HG02678 (cell line): Measurements from ENCODE around the gene LHPP.
A peak's percentile ranks its signal among the peaks of the same experiment; 100 is the strongest.
"Not testable (repeated sequence)": the region's sequence is repeated elsewhere in the genome, so short reads cannot be mapped to it uniquely, and the experiment has no call there.

Experiments
- ATAC-seq: cut with Tn5 transposase; IDR thresholded peaks from one replicate; pipeline ENCODE4 v1.9.1; 2021; ENCODE audit warnings: mild to moderate bottlenecking, moderate library complexity; ENCODE audit not compliant: unreplicated experiment

Gene LHPP

DNA sequence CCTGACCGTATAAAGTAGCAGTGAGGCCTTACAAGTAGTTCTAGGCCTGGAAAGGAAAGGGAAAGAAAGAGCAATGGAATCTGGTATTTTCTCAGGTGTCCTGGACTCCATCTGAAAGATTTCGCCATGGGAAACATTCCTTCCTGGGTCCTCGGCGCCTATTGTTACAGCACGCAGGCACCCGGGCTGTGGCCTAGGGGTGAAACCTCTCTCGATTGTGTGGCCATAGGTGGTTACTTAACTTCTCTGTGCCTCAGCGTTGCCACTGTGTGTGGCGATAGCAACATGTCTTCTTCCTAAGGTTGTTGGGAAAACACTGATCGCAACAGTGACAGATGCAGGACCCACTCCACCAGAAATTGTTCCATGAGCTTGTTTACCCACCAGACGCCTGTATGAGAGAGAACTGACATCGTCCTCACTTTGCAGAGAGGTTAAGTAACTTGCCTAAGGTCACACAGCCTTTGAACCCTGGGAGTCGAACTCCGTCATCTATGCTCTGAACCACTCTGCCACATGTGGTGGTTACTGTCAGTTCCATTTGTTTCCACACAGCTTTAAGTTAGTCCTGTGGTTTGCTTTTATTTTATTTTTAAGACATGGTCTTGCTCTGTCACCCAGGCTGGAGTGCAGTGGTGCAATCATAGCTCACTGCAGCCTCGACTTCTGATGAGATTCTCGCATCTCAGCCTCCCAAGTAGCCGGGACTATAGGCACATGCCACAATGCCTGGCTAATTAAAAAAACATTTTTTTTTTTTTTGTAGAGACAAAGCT lies 73.4 kb downstream of the LHPP start:
- no peak for ATAC-seq

DNA sequence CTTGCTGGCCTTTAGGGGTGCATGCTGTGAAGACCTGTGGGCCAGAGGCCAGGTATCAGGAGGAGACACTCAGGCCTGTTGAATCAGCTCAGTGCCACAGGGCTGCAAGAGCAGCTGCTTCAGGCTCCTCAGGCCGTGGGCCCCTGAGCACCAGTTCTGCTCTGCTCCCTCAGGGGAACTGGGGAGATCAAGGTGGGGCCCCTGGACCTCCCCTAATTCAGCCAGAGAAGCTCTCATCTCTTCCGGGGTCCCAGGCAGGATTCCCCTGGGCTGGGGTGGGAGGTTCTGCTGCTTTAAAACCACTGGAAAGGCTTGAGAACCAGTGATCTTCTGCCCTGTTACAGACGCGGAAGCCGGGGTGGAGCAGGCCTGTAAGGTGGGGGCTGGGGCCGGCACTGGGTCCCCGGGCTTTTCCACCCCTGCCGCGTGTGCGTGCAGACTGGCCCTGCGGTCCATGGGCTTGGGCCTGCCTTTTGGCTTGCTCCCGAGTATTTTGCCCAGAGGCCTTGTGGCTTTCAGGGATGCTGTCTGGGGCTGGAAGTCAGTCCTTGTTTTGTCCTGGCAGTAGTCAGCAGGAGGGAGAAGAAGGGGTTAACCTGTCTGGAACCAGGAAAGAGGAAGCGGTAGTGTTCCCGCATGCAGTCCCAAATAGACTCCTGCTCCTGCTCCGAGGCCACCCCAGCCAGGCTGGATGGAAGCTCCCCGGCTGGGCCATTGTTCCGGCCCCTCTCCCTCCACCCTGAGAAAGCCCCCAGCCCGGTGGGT lies 74.3 kb downstream of the LHPP start:
- ATAC-seq: no peak

DNA sequence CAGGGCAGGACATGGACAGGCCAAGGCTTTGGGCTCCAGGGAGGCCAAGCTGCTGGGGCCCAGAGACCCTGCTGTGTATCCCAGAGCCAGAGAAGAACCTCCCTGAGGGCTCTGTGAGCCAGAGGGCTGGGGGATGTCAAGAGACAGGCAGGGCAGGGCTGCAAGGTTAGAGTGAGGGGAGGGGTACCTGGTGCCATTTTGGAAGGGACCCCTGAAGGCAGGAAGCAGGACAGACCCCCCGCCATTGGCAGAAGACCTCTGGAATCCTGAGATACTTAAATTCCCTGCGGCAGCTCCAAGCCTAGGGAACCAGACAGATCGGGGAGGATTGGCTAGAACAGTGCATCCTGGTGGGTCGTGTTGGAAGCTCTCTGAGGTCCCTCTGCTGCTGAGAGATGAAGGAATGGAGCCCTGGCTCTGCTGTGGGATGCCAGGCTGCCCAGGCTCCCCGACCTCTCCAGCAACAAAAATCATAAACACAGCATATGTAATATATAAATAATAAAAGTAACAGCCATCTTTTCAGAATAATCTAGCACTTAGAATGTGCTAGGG lies 75.0 kb downstream of the LHPP start:
- no peak for ATAC-seq

DNA sequence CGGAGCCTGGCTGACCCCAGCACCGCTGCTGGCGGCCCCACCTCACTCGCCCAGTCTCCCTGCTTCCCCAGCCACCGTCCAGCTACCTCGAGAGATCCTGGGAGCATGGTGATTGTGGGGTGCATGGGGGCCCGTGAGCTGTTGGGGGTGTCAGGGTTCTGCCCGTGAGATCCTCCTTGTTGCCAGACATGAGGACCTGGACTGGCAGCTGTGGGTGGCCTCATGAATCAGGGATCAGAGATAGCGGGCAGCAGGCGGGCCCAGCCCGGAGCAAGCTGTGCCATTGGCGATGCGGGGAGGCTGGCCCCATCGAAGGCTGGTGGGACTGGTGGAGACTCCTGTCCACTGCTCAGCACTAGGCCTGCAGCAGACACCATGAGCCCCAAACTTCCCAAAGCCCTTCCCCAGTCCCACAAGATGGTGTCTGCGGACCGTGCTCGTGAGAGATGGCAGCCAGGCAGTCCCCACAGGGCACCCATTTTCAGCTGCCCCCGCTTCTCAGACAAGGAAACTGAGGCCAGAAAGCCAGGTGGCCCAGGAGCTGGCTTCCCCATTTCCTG lies 75.6 kb downstream of the LHPP start:
- no peak for ATAC-seq

DNA sequence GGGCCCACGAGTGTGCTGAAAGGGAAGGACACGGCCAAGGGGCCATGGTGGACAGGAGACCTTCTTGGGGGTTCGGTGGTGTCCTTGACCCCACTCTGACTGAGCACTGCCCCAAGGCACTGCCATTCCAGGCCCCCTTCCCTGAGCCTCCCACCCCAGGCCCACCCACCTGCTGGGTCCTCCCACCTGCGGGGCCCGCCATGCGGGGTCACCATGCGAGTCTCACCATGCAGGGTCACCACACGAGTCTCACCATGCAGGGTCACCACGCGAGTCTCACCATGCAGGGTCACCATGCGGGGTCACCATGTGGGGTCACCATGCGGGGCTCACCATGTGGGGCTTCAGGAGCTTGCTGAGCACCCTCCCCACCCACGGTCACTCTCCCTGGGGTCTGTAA lies 76.3 kb downstream of the LHPP start:
- no peak for ATAC-seq

DNA sequence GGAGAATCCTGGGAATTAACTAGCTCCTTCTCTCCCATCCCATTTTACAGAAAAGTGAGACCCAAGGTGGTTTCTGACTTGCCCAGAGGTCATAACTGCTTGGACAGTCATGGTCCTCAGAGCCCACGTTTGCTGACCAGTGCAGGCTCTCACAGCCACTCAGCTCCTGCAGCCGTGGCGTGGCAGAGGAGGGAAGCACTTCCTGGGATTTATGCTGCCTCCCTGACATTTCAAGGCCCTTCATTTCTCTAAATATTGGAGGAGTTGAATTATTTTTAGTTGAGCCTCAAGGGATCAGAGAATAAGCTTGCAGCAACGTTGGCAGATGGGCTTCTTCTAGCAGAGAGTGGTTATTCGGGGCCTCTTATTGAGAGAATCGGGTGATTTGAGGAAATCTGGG lies 77.1 kb downstream of the LHPP start:
- no peak for ATAC-seq

DNA sequence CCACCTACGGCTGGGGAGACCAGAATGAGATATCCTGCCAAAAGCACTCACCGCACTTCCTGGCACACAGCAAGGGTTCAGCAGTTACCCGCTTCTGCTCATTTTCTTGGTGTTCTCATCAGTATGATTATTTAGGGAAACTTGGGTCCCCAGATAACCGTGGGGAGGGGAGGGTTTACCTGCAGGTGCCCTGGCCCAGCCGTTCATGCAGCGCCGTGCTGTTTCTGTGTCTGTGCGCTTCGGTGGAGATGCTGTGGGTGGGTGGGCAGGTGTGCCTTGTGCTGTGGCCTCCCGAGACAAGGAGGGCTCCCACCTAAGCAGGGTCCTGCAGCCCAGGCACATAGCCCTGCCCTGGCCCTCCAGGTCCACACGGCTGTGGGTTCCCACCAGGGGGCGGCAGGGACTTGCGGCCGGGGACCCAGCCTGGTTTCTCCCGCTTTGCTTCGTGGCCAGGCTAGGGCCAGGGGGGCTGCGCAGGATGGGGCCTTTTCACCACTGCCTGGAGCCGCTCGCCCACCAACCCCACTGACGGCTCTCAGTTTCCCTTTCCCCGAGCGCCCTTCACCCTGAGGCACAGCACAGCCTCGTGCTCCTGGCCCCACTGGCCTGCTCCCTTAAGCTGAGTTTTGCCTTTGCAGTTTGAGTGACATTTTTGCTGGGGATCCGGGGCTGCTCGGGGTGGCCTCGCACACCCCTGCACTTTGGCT lies 78.5 kb downstream of the LHPP start:
- peak; percentile 61 for ATAC-seq

DNA sequence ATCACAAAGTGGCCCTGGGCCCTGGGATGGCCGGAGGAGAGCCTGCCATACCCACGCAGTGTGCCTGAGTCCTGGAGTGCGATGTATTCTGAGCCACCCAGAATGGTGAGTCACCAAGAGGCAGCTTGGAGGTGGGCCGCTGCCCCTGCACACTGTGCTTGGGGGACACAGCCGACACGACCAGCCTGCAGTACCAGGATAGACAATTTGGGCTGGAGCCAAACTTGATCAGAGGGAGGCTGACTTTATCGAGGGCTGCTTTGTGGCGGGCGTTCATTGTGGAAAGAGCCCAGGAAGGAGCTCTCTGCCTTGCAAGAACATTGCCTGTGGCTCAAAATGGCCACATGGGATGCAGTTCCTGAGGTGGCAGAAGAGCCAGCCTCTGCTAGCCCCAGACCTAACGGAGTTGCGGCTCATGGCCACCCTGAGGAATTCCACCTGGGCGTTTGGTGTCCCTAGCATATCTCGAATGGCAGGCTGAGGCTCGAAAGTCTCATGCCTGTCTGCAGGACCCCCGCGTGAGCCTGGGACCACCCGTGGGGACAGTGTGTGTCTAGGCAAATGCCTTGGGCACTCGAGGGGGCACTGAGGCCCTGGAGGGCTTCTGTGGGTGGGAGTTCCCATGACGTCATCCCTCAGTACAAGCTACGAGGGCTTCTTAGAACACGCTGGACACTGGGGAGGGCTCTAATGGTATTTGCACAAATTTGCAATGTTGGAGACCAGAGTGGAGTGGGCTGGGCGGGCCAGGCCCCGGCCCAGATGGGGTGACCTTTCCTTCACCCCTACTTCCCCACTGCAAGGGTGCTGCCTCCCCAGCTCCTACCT lies 79.7 kb downstream of the LHPP start:
- no peak for ATAC-seq

DNA sequence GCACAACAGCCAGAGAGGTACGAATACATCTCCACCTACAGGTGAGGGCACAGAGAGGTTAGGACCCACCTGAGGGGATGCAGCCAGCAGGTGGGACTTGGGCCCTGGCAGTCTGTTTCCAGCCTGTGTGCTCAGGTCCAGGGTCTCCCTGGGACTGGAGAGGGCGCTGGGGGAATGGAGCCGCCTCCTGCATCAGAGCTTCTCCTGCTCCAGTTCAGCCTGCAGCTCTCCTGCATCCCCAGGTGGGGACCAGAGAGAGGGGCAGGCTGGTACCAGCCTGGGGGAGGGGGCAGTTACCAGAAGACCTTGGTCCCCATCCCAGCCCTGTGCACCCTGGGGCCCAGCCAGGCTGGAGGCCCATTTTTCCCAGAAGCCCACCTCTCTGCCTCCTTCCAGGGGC lies 80.7 kb downstream of the LHPP start:
- no peak for ATAC-seq

DNA sequence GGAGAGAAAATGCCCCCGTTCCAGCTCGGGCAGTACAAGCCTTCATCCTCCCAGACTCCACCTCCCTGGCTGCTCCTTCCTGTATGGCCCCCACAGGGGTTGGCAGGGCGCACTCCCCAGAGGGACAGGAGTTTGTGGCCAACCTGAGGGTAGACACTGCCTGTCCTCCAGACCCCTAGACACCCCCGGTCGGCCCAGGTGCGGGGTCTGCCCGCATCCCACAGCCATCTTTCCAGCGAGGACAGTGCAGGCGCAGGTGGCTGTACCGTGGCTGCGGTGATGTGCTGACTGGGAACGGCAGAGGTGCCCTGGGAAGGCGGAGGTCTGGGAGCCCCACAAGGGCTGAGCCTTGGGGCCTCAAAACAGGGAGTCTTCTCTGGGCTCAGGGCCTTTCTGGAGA lies 81.5 kb downstream of the LHPP start:
- ATAC-seq: no peak

DNA sequence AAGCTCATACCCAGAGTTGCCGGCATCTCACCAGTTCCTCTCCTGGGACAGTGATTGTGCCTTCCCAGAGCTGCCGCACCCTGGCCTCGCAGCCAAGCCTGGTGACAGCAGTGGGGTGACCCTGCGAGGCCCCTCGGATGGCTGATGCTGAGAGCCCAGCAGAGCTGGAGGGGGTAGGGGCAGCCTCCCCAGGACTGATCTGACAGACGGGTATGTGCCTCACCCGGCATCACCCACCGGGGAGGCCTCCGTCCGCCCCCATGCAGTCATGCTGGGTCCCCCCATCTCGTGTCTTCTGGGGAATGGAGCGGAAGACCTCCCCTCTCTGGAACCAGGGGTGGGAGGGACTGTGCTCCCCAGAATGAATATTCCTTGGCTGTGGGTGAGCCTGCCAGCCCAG lies 82.3 kb downstream of the LHPP start:
- ATAC-seq: no peak

DNA sequence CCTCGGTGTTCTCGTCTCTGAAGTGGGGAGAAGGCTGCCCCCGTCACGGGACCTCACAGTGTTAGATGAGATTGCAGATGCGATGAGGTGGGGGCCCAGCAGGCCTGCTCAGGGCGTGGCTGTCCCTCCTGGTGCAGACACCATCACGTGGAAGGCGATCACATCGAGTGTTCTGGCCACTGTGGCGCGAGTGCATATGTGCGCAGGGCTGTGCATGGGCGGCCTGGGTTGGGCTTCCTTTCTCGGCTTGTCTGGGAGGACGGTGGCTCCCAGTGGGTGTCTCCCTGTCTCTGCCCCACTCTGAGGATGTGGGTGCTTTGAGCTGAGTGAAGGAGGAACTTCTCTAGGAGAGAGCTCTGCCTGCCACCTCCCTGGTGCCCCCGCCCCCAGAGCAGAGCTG lies 83.1 kb downstream of the LHPP start:
- ATAC-seq: no peak

DNA sequence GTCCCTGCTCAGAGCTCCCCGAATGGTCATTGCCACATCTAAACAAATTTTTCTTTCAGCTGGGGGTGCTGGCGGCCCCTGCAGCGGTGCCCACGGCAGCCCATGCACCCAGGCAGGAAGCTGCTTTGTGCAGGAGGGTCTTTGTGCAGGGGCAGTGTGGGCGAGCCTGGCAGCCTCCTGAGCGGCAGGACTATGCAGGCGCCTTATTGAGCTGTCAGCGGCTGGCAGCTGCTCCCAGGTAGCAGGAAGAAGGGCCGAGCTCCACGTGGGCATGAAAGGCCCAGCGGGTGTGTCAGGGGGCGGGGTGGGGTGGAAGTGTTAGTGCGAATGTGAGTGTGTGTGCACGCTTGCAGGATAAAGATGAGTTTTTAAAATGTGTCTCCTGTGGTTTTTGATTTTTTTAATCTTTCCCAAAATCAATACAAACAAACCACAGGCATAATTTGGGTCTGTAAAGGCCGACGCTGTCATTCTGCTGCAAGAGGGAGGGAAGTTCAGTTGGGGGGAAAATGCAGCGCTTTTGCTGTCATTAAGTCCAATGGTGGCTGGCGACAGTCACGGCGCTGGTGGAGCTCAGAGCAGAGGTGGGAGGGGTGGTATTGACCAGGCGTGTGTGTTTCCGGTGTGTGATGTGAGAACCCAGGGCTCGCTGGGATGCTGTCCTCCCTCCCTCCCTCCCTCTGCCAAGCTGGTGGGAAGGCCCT lies 83.9 kb downstream of the LHPP start:
- ATAC-seq: no peak

DNA sequence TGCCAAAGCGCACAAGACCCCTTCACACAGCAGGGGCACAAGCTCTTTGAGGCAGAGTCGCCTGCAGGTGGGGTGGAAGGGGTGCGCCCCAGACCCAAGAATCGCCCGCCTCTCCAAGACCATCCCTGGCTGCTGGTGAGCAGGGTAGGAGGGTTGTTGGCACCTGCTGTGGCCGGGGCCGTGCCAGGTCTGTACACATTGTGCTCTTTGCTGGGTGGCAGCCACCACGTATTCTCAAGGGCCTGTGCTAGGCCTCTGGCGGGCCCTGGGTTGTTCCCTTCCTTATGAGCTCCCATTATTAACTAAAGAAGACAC lies 84.4 kb downstream of the LHPP start:
- ATAC-seq: no peak

DNA sequence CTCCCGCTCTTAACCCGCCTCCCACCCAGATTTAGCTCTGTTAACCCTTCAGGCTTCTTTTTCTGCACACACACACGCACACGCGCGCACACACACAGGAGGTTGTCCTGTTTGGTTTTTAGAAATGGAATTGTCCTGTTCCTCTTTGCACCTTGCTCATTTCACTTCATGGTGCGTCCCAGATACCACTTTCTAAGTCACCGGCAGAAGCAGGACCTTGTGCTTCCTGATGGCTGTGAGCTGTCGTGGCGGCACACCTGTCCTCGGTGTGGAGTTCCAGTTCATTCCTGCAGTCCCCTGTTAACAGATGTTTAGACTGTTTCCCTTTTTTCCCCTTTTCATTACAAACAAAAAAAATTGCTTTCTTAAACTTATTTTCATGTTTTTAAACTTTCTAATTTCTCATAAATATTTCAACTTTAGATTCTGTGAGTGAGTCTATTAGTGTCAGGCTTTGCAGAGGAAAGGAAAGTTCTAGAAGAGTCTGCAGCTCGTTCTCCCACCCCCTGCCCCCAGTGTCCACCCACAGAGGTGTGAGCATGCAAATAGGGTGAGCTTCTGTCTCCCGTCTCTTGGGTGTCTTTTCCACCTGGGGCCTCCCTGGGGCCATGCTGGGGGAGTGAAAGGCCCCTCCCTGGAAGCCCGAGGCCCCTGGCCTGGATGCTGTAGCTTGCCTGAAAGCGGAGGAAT lies 85.5 kb downstream of the LHPP start:
- no peak for ATAC-seq

DNA sequence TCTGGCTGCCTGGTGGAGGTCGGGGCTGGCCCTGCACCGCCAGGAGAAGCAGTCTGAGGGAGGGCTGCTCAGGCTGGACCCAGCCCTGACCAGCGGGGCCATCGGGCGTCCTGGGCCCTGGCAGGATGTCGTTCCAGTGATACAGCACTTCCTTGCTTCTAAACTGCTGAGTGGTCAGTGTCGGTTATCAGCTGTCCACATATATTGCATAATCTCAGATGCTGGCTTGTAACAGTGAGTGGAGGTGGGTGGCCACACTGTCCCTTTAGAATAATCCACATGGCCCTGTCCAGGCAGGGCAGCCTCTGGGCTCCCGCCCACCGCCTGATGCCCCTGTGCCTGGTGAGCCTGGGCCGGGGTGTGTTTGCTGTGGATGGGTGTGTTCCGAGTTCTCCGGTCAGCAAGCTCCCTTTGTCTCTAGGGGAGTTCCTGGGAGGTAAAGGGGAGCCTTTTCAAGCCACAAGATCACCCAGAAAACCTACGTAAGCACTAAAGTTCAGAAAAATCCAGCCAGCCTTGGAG lies 86.1 kb downstream of the LHPP start:
- no peak for ATAC-seq

DNA sequence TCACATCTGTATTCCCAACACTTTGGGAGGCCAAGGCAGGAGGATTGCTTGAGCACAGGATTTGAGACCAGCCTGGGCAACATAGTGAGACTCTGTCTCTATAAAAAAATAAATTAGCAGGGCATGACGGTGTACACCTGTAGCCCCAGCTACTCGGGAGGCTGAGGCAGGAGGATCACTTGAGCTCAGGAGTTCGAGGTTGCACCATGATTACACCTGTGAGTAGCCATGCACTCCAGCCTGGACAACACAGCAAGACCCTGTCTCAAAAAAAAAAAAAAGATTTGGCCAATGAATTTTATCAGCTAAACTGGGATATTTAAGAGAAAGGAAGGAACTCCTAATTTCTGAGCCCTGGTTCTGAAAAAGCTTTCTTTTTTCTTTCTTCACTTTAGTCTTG lies 87.5 kb downstream of the LHPP start:
- ATAC-seq: not testable (repeated sequence)

DNA sequence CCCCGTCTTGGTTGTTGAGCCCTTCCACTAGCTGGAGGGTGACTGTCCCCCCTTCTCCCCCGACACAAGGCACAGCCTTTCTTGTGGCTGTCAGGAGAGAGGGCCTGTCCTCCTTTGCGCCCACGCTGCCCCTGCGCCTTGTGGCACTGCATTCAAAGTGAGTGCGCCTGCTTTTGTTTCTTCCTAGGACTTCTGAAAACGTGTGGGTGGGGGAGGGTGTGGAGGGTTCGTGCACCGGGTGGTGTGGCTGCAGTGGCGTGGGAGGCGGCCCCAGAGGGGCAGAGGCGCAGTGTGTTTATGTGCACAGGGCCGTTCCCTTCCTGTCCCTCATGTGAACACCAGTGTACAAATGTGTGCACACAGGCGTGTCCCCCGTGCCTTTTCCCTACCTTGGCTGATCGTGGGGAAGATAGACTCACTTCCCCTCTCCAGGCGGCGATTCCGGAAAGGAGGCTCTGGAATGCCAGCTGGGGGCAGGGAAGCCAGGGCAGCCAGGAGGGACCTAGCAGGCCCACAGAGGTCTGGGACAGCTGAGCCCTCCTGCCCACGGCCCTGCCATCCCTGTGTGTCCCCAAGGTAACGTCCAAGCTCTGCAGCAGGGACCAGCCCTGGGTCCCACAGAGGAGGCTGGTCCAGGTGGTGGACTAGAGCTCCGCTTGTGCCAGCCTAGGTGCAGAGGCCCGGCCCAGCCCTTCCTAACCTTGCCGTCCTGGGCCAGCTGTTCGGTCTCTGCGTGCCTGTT lies 88.8 kb downstream of the LHPP start:
- ATAC-seq: no peak
